Tibial artery (tissue), 4 donors: ENCODE results near the gene FXYD5.
A peak's percentile ranks its signal among the peaks of the same experiment; 100 is the strongest.
"Not testable (repeated sequence)": the region's sequence is repeated elsewhere in the genome, so short reads cannot be mapped to it uniquely, and the experiment has no call there.

Experiments used
- DNase-seq, 2 donors: peaks; one replicate each; pipeline ENCODE4 v3.0.0-alpha.2; 2019
- H3K27ac ChIP-seq, 2 donors: fragments of 200-600 bp; sonication (generic) in 1 of 2; 1 replicate in 1 of 2; 2 replicates in 1 of 2; pipeline ENCODE4 v1.5.1; 2018 to 2019; ENCODE audit warnings: mild to moderate bottlenecking in 1 of 2
- H3K27me3 ChIP-seq, 2 donors: fragments of 200-600 bp; sonication (generic) in 1 of 2; one replicate each; pipeline versions ENCODE4 v1.5.1 to v1.6.0; 2016 to 2019
- H3K36me3 ChIP-seq, 3 donors: fragments of 200-600 bp; sonication (generic) in 2 of 3; one replicate each; pipeline ENCODE4 v1.5.1; 2016 to 2019; ENCODE audit warnings: mild to moderate bottlenecking in 2 of 3
- H3K4me1 ChIP-seq, 4 donors: fragments of 200-600 bp; sonication (generic) in 2 of 4; 1 replicate in 3 of 4; 2 replicates in 1 of 4; pipeline ENCODE4 v1.5.1; 2016 to 2019
- H3K4me3 ChIP-seq, 2 donors: fragments of 200-600 bp; sonication (generic) in 1 of 2; 1 replicate in 1 of 2; 2 replicates in 1 of 2; pipeline ENCODE4 v1.5.1; 2018 to 2019; ENCODE audit warnings: mild to moderate bottlenecking in 2 of 2
- H3K9me3 ChIP-seq, 3 donors: fragments of 200-600 bp; sonication (generic) in 1 of 3; one replicate each; pipeline ENCODE4 v1.5.1; 2016 to 2019
- CTCF ChIP-seq, 2 experiments: fragments of 200-600 bp in 1 of 2; fragments of 450-650 bp in 1 of 2; IDR thresholded peaks; one replicate each; pipeline ENCODE4 v1.5.1; 2017 to 2019; ENCODE audit warnings: antibody characterized with exemption in 2 of 2, mild to moderate bottlenecking in 1 of 2, moderate library complexity in 1 of 2
- intact Hi-C: fragments of 100-400 bp; cut with DNase I; formaldehyde crosslinking; loops from one replicate; pipeline ENCODE4 v1.15.0; 2023; ENCODE audit warnings: low total_unique reads

FXYD5 gene

GRCh38 chr19:35151273-35152065, 3.1 kb upstream of the FXYD5 start:
- H3K36me3 ChIP-seq, result no peaks in the 10 kb centered on the region
- no peak for DNase-seq
- peaks cover 0 to 42% of the 10 kb centered on the region in 2 donors for H3K27me3 ChIP-seq
- intact Hi-C loops, result no loop called here
- no peak overlapping the region for H3K4me3 ChIP-seq
- no peaks in the 10 kb centered on the region for H3K9me3 ChIP-seq
- H3K4me1 ChIP-seq, result peaks cover 0 to 33% (median 22%) of the 10 kb centered on the region in 4 donors
- no peak for TF ChIP-seq CTCF (IDR thresholded peaks at IDR 0.05)
- no peak overlapping the region for H3K27ac ChIP-seq

DNA sequence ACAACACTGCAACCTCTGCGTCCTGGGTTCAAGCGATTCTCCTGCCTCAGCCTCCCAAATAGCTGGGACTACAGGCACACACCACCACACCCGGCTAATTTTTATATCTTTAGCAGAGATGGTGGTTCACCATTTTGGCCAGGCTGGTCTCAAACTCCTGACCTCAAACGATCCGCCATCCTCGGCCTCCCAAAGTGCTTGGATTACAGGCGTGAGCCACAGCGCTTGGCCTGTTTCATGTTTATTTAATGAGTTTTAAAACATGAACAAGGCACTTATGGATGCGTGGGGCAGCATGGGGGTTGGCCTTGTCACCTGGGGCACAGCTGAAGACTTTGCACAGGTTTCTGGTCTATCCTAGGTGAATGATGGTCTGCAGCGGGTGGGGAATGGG, 1.4 kb upstream of the FXYD5 start:
- H3K9me3 ChIP-seq, H3K36me3 ChIP-seq, H3K27ac ChIP-seq, intact Hi-C loops, DNase-seq, H3K4me3 ChIP-seq: not testable (repeated sequence)
- H3K27me3 ChIP-seq, result peaks cover 0 to 42% of the 10 kb centered on the region in 2 donors
- H3K4me1 ChIP-seq, result peaks cover 0 to 29% (median 22%) of the 10 kb centered on the region in 4 donors

DNA sequence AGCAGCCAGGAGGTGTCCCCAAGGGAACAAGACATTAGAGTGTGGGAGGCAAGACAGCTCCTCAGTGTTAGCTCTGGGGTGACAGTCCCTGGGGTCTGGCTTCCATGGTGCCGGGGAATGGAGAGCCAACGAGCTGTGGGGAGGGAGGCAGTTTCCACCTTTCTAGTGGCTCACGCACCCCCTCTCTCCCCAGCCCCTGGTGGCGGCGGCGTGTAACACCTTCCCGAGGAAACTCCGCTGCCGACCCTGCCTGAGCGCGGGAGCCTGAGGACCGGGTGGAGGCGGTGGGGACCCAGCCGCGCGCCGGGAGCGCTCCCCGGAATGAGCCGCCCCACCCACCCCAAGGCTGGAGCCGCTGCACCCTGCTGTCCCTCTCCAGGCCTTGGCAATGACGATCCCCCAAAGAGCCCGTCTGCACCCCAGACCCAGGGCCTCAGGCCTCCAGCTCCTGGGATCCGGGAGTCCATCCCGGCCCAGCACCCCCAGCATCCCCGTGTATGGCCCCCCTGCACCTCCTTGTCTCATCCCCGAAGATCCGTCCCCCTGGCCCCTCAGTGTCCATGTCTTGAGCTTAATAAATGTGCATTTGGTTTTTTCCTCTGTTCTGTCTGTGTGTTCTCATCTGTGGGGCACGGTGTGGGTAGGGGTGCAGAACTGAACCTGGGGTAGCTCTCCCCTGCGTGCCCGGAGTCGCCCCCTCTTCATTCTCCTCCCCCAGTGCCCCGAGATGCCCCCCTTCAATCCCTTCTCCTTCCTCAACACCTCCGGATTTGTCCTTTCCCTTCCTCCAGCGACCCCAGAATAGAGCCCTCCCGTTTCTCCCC, 622 bp upstream of the FXYD5 start:
- H3K36me3 ChIP-seq, result peaks cover 0 to 10% (median 4%) of the 10 kb centered on the region in 3 donors
- H3K27ac ChIP-seq, result peak overlapping the region; percentile 57 to 58
- TF ChIP-seq CTCF (IDR thresholded peaks at IDR 0.05), result peak; percentile 36 to 43
- intact Hi-C loops, result no loop called here
- no peaks in the 10 kb centered on the region for H3K9me3 ChIP-seq
- peak overlapping the region; percentile 57 to 63 for H3K4me3 ChIP-seq
- peaks cover 0 to 29% (median 22%) of the 10 kb centered on the region in 4 donors for H3K4me1 ChIP-seq
- no peak for DNase-seq
- peaks cover 0 to 42% of the 10 kb centered on the region in 2 donors for H3K27me3 ChIP-seq

- H3K36me3 ChIP-seq, result peaks cover 0 to 24% (median 14%) of the 10 kb centered on the region in 3 donors
- no peak for TF ChIP-seq CTCF (IDR thresholded peaks at IDR 0.05)
- no peak for DNase-seq
- H3K27me3 ChIP-seq, result peaks cover 0 to 42% of the 10 kb centered on the region in 2 donors
- H3K4me1 ChIP-seq, result peaks cover 0 to 29% (median 22%) of the 10 kb centered on the region in 4 donors
- H3K9me3 ChIP-seq, result no peaks in the 10 kb centered on the region
- intact Hi-C loops, result no loop called here
- H3K4me3 ChIP-seq, result peak overlapping the region; percentile 57 to 63
- H3K27ac ChIP-seq, result peak overlapping the region; percentile 57 to 58
Measured at GRCh38 chr19:35155441-35155840, 906 bp downstream of the FXYD5 start.

GRCh38 chr19:35155981-35156672, 1.6 kb downstream of the FXYD5 start:
- no peak for TF ChIP-seq CTCF (IDR thresholded peaks at IDR 0.05)
- Histone ChIP-seq H3K27ac (peak overlapping the region; percentile 57 to 58), H3K4me1 (peaks cover 0 to 29% (median 22%) of the 10 kb centered on the region in 4 donors), H3K9me3 (no peaks in the 10 kb centered on the region), H3K27me3 (peaks cover 0 to 36% of the 10 kb centered on the region in 2 donors), H3K36me3 (peaks cover 0 to 30% (median 18%) of the 10 kb centered on the region in 3 donors), H3K4me3 (peak overlapping the region; percentile 57 to 63)
- intact Hi-C loops, result no loop called here
- no peak for DNase-seq
